AG09309 (cell line): ENCODE results near the gene AGTR1.
A peak's percentile ranks its signal among the peaks of the same experiment; 100 is the strongest.

ENCODE experiments used
- DNase-seq: peaks from one replicate; pipeline ENCODE4 v3.0.0-alpha.2; 2010; ENCODE audit warnings: low read depth
- H3K4me3 ChIP-seq: 2 replicates; pipeline ENCODE4 v1.5.1; 2011; ENCODE audit warnings: mild to moderate bottlenecking, low read depth, low read length, moderate library complexity; ENCODE audit not compliant: control insufficient read depth
- CTCF ChIP-seq: IDR thresholded peaks from 2 replicates; pipeline ENCODE4 v1.5.1; 2011; ENCODE audit warnings: mild to moderate bottlenecking, low read depth, low read length, inconsistent platforms; ENCODE audit not compliant: insufficient read depth, control insufficient read depth; ENCODE audit errors: missing control alignments

AGTR1 gene

GRCh38 chr3:148680289-148680688 lies 17.4 kb upstream of the AGTR1 start:
- DNase-seq, result no peak
- no peak for TF ChIP-seq CTCF
- no peak overlapping the region for H3K4me3 ChIP-seq

- no peak overlapping the region for H3K4me3 ChIP-seq
- no peak for TF ChIP-seq CTCF
- no peak for DNase-seq
Measured at GRCh38 chr3:148681080-148681479, 16.6 kb upstream of the AGTR1 start.

- no peak for TF ChIP-seq CTCF
- no peak overlapping the region for H3K4me3 ChIP-seq
- no peak for DNase-seq
Measured at GRCh38 chr3:148682997-148683396, 14.7 kb upstream of the AGTR1 start.

GRCh38 chr3:148694116-148694515 lies 3.6 kb upstream of the AGTR1 start:
- H3K4me3 ChIP-seq, result no peak overlapping the region
- DNase-seq, result no peak
- TF ChIP-seq CTCF, result no peak

GRCh38 chr3:148698190-148698810 lies 597 bp downstream of the AGTR1 start:
- no peak for TF ChIP-seq CTCF
- peak overlapping the region; percentile 74 for H3K4me3 ChIP-seq
- no peak for DNase-seq

- TF ChIP-seq CTCF, result no peak
- DNase-seq, result no peak
- no peak overlapping the region for H3K4me3 ChIP-seq
Measured at GRCh38 chr3:148705314-148705713, 7.6 kb downstream of the AGTR1 start.
